ENCODE data around the gene FADS3.

FADS3 gene

GRCh38 chr11:61911701-61912529 is 20.6 kb upstream of the FADS3 start:
- DNase-seq = no peak
- Mint-ChIP-seq H3K27me3 (ENCODE audit: low read depth, poor library complexity) (peaks cover 33% of the 10 kb centered on the region), H3K4me1 (peaks cover 52% of the 10 kb centered on the region), H3K36me3 (ENCODE audit: low read depth) (no peaks in the 10 kb centered on the region), H3K4me3 (no peak overlapping the region), H3K9me3 (no peaks in the 10 kb centered on the region), H3K27ac (peak overlapping the region; percentile 37)
- TF ChIP-seq CTCF (IDR thresholded peaks at IDR 0.05) = no peak

- TF ChIP-seq CTCF (IDR thresholded peaks at IDR 0.05) = no peak
- no peak for DNase-seq
- H3K36me3 Mint-ChIP-seq (ENCODE audit: low read depth) = no peaks in the 10 kb centered on the region
- H3K27me3 Mint-ChIP-seq (ENCODE audit: low read depth, poor library complexity) = peaks cover 26% of the 10 kb centered on the region
- peaks cover 46% of the 10 kb centered on the region for H3K4me1 Mint-ChIP-seq
- H3K27ac Mint-ChIP-seq = no peak overlapping the region
- H3K4me3 Mint-ChIP-seq = no peak overlapping the region
- no peaks in the 10 kb centered on the region for H3K9me3 Mint-ChIP-seq
Observed at GRCh38 chr11:61911128-61911700, 19.9 kb upstream of the FADS3 start.

- H3K4me1 Mint-ChIP-seq = peaks cover 47% of the 10 kb centered on the region
- no peak for DNase-seq
- H3K27ac Mint-ChIP-seq = no peak overlapping the region
Observed at GRCh38 chr11:61910187-61911127, 19.1 kb upstream of the FADS3 start.

GRCh38 chr11:61908730-61909316 is 17.5 kb upstream of the FADS3 start:
- Mint-ChIP-seq H3K27ac (no peak overlapping the region), H3K4me3 (no peak overlapping the region), H3K36me3 (ENCODE audit: low read depth) (no peaks in the 10 kb centered on the region), H3K4me1 (peaks cover 63% of the 10 kb centered on the region), H3K27me3 (ENCODE audit: low read depth, poor library complexity) (peaks cover 9% of the 10 kb centered on the region), H3K9me3 (no peaks in the 10 kb centered on the region)
- TF ChIP-seq CTCF (IDR thresholded peaks at IDR 0.05) = no peak
- peak; percentile 52 for DNase-seq

More at GRCh38 chr11:61910187-61911127, 19.1 kb upstream of the FADS3 start:
- no peak for TF ChIP-seq CTCF (IDR thresholded peaks at IDR 0.05)
- H3K9me3 Mint-ChIP-seq = no peaks in the 10 kb centered on the region
- H3K27me3 Mint-ChIP-seq (ENCODE audit: low read depth, poor library complexity) = peaks cover 19% of the 10 kb centered on the region
- H3K36me3 Mint-ChIP-seq (ENCODE audit: low read depth) = no peaks in the 10 kb centered on the region
- H3K4me3 Mint-ChIP-seq = no peak overlapping the region

GRCh38 chr11:61907871-61908729 is 16.8 kb upstream of the FADS3 start:
- H3K4me3 Mint-ChIP-seq = no peak overlapping the region
- peaks cover 6% of the 10 kb centered on the region for H3K27me3 Mint-ChIP-seq (ENCODE audit: low read depth, poor library complexity)
- no peaks in the 10 kb centered on the region for H3K9me3 Mint-ChIP-seq
- peaks cover 66% of the 10 kb centered on the region for H3K4me1 Mint-ChIP-seq
- no peaks in the 10 kb centered on the region for H3K36me3 Mint-ChIP-seq (ENCODE audit: low read depth)
- TF ChIP-seq CTCF (IDR thresholded peaks at IDR 0.05) = no peak
- peak overlapping the region; percentile 77 for H3K27ac Mint-ChIP-seq
- no peak for DNase-seq

All from nephron progenitor cell (in vitro differentiated cells).